HG03196 (cell line): ENCODE measurements around the gene UGGT1.

Source experiments
- ATAC-seq: cut with Tn5 transposase; IDR thresholded peaks from one replicate; pipeline ENCODE4 v1.9.1; 2021; ENCODE audit not compliant: unreplicated experiment

UGGT1 gene

GRCh38 chr2:128103407-128103806 lies 12.4 kb downstream of the UGGT1 start:
- ATAC-seq = no peak

- ATAC-seq = no peak
Measured at GRCh38 chr2:128105072-128105471, 14.1 kb downstream of the UGGT1 start.

DNA sequence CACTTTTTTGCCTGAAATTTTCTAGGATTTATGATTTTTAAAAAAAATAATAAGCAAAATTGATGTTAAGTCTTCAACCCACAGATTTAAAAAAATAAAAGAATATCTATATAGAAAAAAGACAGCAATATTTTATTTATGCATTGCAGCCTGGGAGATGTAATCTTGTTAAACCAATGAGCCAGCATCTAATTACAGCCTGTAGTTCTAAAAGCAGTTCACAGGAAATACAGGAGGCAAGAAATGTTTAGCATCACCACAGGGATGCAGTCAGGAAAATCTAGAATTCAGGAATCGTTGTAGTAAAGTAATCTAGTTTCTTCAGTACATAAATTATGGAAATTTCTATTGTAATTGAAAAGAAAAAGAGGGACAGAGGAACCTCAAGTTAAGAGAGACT lies 17.2 kb downstream of the UGGT1 start:
- no peak for ATAC-seq

DNA sequence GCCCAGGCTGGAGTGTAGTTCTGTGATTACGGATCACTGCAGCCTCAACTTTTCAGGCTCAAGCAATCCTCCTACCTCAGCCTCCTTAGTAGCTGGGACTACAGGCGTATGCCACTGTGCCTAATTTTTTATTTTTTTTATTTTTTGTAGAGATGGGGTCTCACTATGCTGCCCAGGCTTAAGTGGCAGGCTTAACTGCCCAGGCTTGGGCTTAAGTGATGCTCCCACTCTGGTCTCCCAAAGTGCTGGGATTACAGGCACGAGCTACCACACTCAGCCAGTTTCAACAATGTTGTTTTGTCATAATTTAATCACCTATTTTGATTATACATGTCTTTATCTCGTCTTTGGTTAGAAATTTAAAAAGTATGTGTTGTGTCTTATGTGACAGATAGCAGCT lies 18.2 kb downstream of the UGGT1 start:
- ATAC-seq = no peak

DNA sequence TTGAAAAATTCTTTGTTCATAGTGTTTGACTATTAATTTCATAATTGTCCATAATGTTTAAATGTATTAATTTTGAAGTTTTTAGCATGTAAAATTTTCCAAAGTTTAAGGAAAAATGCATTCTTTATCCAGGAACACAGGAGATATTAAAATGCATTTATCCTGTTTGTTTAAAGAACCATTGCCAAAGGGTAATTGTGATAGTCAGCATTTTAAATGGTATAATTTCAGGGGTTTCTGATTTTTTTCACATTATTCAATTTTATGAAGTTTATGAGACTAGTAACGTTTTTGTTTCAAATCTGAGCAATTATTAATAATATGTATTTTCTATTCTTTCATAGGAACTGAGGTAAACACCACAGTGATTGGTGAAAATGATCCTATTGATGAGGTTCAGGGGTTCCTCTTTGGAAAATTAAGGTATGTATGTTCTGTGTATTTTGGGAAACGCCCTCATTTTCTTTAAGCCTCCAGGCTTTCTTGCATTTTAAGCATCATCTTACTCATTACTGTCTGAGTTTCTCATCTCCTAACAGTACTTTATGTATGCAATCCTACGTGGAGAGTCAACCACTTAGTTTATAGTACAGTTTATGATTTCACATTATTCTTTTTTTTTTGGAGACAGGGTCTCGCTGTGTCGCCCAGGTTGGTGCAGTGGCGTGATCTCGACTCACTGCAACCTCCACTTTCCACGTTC lies 25.1 kb downstream of the UGGT1 start:
- ATAC-seq = no peak

DNA sequence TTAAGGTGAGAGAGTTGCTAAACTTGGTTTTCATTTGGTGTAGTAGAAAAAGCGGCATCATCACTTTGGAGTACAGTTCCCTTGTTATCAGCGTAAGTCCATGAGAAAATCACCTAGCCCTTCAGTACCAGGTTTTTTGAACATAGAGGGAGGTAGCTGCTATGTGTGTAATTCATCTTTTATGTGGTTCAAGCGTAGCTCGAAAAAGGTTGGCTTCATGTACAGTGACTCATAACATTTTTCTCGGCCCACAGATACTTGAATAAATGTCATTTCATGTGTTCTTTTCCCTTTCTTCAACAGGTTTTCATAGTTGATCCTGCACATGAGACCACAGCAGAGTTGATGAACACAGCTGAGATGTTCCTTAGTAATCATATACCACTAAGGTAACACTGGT lies 43.6 kb downstream of the UGGT1 start:
- ATAC-seq = no peak

GRCh38 chr2:128137094-128137616 lies 46.2 kb downstream of the UGGT1 start:
- ATAC-seq = no peak

DNA sequence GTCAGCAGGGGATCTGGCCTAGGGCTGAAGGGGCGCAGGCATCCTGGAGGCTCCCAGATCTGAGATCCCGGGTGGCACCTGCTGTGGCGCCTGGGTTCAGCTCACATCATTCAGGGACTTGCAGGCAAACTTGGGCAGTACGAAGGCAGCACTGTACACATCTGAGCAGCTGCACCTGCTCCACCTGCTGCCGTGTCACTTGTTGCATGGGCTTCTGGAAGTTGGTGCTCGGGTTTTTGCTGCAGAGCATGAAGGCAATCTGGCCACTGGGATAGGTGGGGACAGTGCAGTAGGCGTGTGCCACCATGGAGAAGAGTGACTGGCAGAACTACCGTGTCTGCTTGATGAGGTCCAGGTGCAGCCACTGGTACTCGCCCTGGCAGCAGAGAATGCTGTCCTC lies 48.6 kb downstream of the UGGT1 start:
- ATAC-seq = no peak

- ATAC-seq = no peak
Measured at GRCh38 chr2:128145651-128146050, 54.7 kb downstream of the UGGT1 start.

- no peak for ATAC-seq
Measured at GRCh38 chr2:128153786-128154185, 62.8 kb downstream of the UGGT1 start.

GRCh38 chr2:128154225-128154624 lies 63.2 kb downstream of the UGGT1 start:
- no peak for ATAC-seq

- no peak for ATAC-seq
Measured at GRCh38 chr2:128155970-128156369, 65.0 kb downstream of the UGGT1 start.

- ATAC-seq = no peak
Measured at GRCh38 chr2:128156812-128157211, 65.8 kb downstream of the UGGT1 start.

DNA sequence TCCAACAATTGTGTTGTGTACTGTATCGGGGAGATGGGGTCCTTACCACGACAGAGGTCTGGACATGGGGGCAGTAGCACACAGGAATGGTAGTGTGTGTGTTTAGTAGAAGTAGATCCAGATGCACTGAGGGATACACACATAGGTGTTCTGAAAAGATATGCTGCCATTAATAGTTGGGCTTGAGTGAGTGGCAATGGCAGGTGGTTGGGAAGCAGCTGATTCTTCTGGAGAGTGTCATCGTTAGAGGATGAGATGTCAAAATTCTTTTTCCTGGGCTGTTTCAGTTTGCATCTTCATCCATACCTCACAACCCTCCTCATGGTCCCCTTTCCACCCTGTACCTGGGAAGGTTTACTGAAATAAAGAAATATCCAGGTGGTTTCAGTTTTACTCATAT lies 66.6 kb downstream of the UGGT1 start:
- no peak for ATAC-seq

DNA sequence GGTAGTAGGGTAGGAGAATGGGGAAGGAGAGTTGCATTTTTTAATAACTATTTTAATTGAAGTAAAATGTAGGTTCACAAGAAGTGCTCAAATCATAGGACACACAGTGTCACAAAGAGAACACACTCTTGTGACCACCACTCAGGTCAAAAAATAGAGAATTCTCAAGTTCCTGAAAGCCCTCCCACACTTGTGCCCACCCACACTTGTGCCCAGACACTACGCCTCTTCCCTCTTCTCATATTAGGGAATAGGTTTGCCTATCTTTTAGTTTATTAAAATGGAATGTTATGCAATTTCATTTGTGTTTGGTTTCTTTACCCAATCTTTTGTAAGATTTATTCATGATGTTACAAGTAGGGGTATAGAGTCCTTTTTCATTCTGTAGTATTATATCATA lies 67.2 kb downstream of the UGGT1 start:
- ATAC-seq = no peak

DNA sequence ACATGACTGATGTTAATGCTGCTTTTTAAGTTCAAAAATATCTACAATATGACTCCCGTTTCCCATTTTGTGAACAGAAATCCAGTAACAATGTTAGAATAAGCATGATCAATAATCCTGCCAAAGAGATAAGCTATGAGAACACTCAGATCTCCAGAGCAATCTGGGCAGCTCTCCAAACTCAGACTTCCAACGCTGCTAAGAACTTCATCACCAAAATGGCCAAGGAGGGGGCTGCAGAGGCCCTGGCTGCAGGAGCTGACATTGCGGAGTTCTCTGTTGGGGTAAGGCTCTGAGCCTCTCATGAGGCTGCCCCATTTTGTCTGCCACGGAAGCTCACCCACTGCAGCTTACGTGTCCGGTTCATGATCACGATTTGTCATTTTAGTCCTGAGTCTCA lies 68.4 kb downstream of the UGGT1 start:
- no peak for ATAC-seq

DNA sequence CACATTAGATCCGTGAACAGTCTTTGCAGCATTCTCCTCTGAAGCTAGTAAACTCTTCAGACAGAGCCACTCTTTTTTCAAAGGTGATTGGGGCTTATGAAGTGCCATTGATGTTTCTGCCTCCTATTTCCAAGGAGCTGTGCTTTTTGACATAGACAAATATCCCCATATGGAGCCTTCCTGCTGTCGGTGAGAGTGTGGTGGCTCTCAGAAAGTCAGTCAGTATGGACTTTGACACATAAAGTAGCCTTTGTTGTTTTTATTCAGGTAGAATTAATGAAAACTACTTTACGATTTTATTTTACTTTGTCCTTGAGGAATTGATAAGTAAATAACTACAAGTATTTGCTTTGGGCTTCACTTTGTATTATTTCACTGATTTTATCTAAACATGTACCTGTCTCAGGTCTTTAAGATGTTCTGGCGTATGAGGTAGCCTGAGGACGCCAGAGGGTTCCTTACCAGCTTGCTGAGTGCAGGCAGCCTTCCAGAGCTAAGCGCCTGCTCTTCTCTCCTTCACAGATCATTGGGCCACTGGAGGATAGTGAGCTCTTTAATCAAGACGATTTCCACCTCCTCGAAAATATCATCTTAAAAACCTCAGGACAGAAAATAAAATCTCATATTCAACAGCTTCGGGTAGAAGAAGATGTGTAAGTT lies 69.7 kb downstream of the UGGT1 start:
- ATAC-seq = no peak

DNA sequence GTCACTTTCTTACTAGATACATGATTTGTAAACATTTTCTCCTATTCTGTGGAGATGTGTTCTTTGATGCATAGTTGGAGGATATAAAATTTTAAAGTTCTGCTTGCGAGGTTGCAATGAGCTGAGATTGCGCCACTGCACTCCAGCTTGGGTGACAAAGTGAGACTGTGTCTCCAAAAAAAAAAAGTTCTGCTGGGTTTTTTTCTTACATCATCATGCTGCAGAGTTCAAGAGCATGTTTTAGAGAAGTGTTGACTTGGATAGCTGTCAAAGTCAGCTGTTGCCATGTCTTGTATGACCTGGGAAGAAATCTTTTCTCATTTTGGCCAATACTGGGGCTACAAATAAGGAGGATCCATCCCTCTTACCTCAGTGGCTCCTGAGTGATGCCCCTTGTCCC lies 71.3 kb downstream of the UGGT1 start:
- no peak for ATAC-seq

GRCh38 chr2:128164311-128164710 lies 73.3 kb downstream of the UGGT1 start:
- no peak for ATAC-seq

DNA sequence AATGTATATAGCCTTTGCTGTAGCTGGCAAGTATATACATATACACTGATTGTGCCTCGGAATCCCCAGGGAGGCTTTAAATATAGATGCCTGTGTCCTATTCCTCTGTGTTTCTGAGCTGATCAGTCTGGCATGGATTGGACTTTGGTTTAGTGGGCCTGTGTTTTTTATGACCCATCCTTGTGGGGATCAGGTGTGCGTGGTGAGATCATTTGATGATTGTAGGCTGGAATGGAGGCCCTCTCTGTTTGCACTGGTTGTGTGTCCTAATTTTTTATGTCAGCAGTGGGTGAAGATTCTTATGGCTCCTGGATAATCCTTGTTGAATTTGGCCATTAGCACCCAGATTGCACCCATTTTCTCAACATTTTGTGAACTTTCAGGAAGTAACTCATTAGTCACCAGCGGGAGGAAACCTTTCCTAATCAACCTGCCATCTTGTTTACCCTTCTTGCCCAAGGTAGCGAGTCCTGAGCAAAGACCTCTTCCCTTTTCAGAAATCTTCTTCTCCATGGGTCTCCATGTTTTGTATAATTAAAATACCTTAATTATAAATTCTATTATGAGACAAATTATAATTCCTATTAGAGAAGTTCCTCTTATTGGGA lies 75.8 kb downstream of the UGGT1 start:
- no peak for ATAC-seq

- ATAC-seq = no peak
Measured at GRCh38 chr2:128169094-128169493, 78.1 kb downstream of the UGGT1 start.

GRCh38 chr2:128169497-128169896 lies 78.5 kb downstream of the UGGT1 start:
- ATAC-seq = no peak
